ENCODE data around the gene TBC1D16.

The TBC1D16 gene

DNA sequence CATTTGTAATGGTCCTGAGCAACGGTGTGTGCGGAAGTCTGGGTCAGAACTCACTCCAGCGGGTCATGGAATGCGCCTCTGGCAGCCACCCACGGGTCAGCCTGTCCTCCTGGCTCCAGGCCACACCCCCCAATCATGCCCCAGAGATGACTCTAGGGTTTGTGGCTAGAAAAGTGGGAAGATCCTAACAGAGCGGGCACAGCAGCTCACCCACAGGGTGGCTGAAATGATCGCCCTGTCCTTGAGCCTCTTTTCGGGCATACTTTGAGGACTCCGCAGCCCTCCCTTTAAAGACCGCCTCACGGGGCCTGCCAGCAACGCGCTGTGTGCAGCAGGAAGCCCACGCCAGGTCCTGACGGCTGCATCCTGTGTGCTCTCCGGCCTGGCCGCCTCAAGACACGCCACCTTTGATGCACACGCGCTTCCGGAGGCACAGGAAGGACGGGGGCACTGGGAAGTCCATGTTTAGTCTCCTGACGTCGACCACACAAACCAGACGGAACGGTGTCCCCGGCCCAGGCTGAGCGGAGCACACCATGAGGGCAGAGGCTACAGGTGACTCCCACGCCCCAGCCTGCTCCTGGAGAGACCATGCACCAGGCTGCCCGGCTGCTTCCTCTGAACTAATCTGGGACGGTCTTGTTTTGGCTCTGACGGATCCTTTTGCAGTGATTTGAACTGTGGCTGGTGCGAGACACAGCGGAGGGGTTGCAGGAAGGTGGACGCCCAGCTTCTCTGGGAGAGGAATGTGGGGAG lies 92.9 kb downstream of the TBC1D16 start:
- in situ Hi-C loops (cut with MboI; ENCODE audit: low sequenced_read_pairs): no loop called here

DNA sequence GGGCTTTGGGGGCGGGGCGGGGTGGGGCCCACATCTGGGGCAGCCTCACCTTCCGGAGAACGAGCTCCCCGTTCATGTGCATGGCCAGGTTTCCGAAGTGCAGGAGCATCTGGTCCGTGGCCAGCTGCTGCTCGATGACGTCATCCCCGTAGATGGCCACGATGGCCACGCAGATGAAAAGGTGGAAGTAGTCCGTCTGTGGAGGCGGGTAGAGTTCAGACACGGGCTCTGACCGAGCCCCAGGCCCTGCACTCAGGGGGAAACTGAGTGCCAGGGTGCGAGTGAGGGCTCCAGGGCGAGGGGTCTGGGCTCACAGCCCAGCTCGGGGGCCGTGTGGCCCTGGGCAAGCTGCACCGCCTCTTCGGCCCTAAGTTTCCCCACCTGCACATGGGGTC lies 93.7 kb downstream of the TBC1D16 start:
- in situ Hi-C loops (cut with MboI; ENCODE audit: low sequenced_read_pairs): no loop called here

DNA sequence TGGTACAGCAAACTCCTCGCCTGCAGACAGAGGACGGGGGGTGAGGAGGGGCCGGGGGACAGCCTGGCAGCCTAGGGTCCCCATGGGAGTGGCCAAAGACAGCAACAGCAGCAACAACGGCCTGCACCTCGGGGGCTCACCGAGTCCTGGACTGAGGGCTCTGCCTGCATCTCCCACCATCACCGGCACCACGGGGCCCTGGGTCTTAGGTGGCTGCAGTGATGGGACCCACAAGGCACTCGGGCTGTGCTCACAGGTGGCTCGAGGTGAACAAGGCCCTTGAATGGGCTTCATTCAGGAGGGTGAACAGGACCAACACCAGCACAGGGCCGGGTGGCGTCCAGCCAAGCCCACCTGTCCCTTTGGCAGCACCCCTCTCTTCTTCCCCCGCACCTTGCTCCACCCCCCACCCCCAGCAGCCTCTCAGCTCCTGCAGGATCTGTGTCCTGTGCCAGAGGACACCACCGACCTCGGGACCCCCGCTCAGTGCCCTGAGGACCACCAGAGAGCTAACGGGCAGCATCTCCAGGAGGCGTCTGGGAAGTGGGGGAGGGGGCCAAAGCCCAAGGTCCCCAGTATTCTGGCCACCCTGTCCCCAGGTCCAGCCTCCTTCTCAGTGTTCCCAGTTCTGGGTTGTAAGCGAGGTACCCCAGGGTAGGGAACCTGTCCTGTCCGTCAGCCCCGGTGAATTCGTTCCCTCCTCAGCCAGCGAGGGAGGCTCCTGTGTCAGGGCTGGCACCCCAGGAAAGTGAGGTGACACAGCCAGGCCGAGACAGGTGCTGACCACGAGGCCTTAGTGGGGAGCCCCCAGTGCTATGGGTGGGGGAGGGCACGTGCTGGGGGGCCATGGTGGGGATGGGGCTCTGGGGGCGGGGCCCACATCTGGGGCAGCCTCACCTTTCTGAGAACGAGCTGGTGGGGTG lies 94.3 kb downstream of the TBC1D16 start:
- in situ Hi-C loops (cut with MboI; ENCODE audit: low sequenced_read_pairs): no loop called here

DNA sequence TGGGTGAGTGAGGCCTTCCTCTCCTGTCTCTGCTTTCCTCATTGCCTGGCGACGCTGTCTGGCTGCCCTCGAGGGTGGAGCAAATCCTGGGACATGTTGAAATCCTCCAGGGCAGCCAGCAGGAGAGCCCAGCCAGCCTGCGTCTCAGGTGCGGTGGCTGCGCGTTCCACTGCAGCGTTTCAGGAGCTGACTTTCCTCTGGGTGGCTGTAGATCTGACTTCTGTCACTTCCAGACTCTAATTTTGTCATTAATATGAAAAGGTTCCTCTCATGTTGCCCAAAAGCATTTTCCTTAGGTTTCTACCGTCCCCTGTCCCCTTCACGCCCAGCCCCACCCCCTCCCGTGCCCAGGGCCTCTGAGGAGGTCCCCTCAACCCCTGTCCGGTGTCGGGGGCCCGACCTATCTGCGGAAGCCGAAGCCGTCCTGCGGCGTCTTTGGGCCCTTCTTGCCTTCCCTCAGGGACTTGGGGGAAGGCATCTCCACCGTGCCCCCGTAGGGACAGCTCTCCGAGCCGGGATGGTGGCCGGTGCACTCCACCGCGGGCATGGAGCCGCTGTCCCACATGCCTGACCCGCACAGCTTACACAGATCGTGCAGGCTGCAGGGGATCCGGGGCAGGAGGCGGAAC lies 95.1 kb downstream of the TBC1D16 start:
- in situ Hi-C loops (cut with MboI; ENCODE audit: low sequenced_read_pairs): no loop called here

DNA sequence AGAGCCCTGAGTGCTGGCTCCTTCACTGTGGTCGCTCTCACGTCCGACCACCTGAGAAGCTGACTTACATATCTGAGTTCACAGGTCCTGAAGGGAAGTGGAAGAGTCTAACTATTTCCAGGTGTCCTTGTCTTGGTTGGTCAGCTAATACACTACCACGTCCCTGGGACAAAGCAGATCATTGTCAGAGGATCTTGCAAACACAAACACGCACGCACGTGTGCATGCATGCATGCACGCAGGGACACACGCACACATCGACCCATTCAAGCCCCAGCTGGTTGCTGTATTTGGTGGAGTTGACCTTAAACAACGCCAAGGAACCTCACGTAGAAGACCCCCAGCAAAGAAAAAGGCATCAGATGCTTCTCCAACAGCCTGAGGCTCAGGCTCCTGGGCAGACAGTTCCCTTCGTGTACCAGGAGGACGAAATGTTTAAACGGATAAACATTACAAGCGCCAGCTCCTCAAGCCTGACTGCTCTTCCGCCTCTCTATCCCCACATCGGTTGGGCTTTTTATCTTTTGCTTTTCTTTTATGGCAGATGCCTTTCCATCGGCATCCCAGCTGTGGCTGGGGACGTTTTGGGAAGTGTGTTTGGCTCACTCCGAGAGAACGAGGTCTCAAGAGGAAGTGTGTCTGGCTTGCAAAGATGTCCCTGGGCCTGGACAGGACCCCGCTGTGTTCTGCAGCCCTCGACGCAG lies 95.8 kb downstream of the TBC1D16 start:
- in situ Hi-C loops (cut with MboI; ENCODE audit: low sequenced_read_pairs): no loop called here

DNA sequence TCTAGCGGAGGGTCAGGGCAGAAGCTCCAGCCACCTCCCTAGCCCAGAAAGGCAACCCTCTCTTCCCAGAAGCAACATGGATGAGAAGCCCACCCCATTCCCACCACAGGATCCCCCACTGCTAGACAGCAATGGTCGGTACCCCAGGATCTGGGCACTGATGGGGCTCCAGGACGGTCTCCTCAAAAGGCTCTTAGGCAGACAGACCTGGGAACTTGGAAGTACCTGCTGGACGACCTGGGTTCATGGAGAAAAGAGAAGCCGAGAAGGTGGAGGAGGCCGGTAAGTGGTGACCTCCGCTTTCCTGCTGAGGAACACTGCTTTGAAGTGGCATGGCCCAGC lies 96.6 kb downstream of the TBC1D16 start:
- in situ Hi-C loops (cut with MboI; ENCODE audit: low sequenced_read_pairs): no loop called here

DNA sequence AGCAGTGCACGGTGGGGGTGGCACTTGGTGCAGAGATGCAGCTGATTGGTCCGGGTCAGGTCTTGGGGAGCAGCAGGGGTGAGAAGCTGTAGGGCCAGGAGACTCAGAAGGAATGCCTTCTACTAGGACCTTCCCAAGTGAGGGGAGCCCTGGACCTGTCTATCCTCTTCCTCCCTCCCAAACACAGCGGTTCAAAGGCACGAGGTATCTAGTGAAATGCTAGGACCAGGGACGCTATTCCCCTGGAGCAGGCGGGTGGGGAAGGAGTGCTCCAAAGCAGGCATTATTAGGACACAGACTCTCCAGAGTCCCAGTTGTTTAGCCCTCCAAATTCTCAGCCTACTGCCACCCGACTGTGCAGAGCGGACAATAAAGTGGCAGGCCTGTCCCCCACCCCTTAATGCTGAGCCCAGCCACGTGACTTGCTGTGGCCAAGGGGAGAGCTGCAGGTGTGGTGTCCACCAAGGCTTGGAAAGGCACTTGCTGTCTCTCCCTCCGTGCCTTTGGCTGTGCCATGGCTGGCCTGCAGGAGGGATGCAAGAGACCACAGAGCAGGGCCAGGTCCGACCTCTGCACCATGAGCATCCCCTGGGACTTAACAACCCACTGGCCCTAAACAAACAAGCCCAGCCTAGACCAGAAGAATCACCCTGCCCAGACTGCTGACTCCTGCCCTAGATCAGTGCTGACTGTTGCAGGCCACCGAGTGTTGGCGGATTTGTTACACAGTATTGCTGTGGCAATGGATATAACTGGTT lies 97.2 kb downstream of the TBC1D16 start:
- in situ Hi-C loops (cut with MboI; ENCODE audit: low sequenced_read_pairs): no loop called here

DNA sequence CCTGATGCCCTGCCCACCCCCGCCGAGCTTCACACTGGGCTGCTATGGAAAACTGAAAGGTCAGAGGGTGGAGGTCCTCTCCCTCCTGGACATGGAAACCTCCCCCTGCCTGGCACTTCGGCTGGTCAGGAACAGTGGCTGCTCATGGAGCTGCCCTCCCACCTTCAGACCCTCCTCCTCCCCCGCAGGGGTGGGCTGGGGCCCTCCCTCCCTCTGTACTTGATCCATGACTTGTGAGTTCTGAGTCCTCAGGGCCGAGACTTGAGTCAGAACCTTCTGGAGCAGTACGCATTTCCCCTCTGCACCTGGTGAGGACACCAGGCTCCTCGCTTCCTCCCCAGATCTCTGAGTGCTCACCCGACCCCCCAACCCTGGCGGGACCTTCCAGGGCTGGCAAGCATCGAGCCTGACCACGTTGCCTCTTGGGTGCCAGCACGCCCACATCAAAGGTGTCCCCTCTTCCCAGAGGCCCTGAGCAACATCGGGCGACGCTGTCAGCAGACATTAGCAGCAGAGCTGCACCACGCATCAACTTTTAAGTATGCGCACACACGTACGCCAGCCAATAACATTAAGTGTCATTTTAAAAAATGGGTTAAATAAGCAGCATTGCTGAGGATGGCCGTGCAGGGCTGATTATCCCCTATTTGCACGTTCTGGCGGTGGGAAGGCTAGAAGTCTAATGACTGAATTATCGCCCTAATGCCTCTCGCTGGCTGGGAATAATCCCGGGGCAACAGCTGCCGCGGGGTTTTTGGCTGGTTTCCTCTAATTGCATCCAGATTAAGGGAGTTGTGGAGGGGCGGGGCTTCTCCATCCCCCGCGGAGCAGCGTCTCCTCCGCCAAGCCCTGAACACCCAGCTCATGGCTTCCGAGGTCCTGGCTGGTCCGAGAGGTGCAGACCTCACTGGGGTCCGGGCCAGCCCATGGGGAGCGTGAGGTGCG lies 98.0 kb downstream of the TBC1D16 start:
- in situ Hi-C loops (cut with MboI; ENCODE audit: low sequenced_read_pairs): no loop called here

DNA sequence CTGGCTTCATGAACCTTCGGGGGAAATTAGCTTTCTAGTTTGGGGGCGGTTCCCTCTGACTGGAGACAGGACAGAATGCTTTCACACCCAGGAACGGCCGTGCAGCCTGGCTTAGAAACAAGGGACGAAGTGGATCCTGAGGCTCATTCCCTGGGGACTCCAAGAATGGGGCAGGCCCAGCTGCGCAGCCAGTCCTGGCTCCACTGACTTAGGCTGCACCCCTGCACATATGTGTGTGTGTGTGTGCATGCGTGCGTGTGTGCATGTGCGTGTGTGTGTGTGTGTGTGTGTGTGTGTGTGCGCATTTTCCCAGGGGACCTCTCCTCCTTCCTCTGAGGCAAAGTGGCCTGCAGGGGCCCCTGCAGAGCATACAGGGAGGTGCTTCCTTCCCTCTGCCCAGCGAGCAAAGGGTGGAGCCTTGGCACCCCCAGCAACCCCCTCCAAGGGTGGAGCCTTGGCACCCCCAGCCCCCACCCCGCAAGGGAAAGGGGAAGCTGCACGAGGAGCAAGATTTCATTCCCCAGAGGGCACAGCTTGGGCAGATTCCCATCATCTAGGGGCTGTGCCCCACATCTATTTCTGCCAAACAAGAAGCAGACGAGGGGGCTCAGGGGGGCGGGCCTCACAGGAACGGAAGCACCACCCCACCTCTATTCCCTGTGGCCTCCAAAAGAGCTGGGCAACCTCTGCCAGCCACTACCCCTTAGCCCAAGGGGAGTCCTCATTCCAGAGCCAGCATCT lies 98.9 kb downstream of the TBC1D16 start:
- in situ Hi-C loops (cut with MboI; ENCODE audit: low sequenced_read_pairs): no loop called here

DNA sequence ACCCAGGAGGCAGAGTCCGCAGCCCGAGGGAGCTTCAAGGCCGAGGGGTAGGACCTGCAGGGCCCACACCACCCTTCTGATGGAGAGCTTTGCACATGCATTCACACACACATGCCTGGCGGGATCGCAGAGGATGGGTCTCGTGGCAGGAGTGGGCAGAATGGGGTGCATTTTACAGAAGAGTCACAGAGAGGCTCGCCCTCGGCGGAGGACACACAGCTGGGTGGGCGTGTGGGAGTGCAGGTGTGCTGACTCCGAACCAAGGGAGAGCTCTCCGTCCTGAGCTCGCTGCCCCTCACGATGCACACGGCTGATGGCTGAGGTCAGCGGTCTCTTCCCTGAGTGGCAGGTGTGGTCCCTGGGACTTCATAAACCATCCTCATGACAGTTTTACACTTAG lies 99.6 kb downstream of the TBC1D16 start:
- in situ Hi-C loops (cut with MboI; ENCODE audit: low sequenced_read_pairs): no loop called here

DNA sequence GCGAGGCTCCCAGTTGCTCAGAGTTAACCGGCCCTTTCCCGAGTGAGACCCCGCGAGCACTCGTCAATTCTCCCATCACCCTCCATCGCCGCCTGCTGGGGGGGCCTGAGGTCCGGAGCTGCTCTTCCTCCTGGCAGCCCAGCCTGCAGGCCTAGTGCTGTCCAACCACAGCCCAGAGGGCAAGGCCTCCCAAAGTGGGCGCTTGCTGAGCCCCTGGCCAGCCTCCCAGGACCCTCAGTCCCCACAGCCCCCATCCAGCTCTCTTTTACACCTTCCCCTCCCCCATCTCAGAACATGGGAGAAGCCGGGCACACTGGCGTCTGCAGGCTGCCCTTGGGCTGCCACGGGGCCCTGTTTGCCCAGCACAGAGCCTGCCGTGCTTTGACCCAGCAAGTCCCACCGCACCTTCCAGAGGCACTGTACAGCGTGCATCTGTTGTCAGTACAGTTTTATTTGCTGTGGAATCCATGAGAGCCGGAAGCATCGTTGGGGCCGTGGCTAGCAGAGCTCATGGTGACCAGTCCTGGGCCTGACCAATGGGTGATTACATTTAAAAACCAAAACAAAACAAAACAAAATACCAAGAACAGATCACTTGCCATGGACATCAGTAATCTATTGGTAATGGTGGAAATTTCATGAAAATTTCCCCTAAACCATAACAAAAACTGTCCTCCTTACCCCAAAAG lies 100.3 kb downstream of the TBC1D16 start:
- in situ Hi-C loops (cut with MboI; ENCODE audit: low sequenced_read_pairs): no loop called here

DNA sequence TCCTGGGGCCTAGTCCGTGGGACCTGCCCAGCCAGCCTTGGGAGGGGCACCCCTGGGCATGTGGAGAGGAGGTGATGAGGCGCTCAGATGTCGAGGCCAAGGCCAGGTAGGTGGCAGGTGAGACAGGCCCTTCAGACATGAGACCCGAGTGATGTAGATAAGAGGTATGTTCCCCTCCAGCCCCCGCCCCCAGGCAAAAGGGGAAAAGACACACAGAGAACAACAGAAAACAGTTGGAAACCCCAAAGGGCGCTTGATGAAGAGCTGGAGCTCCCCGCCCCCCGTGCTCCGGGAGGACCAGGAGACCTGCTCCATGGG lies 101.1 kb downstream of the TBC1D16 start:
- in situ Hi-C loops (cut with MboI; ENCODE audit: low sequenced_read_pairs): no loop called here

DNA sequence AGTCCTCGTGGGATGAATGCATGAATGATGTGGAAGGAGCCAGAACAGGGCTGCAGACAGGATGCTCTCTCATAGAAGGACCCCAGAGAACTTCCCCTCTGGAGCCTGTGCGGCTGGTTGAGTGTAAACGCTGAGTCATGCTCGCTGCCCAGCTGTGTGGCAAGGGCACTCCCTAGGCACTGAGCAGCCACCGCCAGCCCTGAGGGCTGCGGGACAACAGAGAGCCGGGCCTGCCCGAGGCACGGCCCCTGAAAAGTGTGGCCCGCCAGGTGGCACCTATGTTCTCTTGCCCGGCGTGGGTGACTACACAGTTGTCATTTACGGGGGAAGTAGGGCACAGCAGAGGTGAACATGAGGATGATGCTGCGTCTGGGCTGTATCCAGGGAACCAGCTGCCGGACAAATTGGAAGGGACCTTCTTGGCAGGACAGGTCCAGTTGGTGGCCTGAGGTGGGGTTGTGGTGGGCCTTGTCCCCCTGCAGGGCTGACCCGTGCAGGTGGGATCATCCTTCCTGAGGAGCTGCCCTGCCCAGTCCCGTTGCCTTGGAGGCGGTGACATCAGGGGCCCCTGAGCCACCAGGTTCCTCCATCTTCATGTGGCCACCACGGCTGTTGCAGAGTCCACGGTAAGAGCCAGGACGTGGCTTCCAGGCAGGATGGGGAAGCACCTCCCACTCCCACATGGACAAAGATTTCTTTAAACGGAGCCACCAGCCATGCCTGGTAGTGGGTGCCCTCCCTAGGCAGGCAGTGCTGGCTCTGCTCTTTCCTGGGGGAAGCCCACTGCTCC lies 101.6 kb downstream of the TBC1D16 start:
- in situ Hi-C loops (cut with MboI; ENCODE audit: low sequenced_read_pairs): no loop called here

DNA sequence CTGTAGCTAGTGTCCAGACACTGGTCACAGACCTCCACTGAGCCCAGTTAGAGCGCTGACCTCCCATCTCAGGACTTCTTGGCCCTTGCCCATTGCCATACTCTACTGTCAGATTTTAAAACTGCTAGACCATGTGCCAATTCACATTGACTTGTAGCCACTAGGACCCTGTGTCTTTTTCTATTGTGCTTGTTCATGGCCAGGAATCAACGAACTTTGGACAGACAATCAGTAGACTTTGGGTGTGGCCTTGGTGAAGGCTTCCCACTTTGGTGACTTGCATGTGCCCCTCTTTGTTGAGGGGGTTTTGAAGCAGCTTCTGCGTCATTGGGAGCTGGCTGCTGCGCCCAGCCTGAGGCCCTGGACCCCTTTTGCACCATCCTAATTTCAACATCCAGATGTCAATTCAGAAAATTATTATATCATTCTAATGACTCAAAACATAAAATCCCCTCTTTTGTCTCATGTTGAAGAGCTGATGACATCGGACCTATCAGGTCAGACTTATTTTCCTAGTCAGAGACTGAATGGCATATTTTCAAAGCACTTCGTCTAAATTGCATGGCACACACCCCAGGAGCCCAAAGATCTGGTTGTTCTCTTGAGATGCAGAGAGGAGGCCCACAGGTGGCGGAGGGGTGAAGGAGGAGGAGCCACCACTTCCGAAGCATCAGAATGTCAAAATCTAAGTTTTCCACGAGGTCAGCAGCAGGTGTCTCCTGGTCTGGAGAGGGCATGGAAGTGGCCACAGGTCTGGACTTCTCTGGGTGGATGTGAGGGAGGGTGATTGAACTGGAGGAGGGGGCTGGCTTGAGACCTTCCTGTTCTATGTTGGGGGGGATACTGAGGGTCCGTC lies 103.0 kb downstream of the TBC1D16 start:
- in situ Hi-C loops (cut with MboI; ENCODE audit: low sequenced_read_pairs): no loop called here

DNA sequence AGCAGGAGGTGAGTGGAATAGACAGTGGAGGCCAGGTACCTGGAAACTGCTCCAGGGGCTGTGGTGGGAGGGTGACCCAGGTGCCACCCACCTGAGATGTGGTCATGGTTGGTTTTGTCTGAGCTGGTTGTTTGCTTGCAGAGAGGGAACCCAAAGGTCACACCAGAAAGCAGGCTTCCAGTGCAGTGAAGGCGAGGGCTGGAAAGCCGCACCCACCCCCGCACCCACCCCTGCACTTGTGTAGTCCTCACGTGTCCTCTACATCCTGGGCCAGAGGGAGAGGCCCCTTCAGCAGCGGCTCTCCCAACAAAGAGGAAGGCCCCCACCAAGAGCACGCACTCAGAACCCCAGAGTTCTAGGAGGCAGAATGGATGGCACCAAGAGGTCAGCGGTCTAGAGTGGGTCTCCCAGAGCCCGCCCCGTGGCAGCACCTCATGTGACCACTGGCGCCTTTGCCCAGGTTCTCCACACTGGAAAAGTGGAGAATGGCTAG lies 103.8 kb downstream of the TBC1D16 start:
- in situ Hi-C loops (cut with MboI; ENCODE audit: low sequenced_read_pairs): no loop called here
